ENCODE measurements around the gene LDLRAD4.

DNA sequence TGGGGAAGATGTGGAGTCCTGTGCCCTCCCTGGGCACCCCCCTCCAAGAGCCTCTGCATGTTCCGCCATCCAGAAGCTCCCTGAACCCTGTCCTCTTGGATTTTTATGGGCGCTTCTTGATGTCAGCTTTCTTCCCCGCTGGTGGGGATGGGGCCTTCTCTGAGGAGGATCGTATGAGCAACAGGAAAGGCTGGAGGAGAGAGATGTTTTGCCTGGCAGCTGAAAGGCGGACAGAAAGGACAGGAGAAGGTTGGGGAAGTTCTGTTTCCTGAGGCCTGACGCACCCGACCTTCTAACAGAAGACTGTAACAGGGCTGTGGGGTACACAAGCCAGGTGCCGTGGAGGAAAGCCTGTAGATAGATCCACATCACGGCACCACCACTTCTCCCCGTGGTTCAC, 238.8 kb downstream of the LDLRAD4 start:
- TF ChIP-seq POLR2AphosphoS5 (IDR thresholded peaks at IDR 0.05; ENCODE audit: borderline replicate concordance, low read depth, low read length) (no peak), EZH2 (IDR thresholded peaks at IDR 0.05) (no peak), FOXP2 (optimal IDR thresholded peaks at IDR 0.05; ENCODE audit: control extremely low read depth, extremely low read length, insufficient read depth) (no peak)

Measured in SK-N-MC (cell line).